A673 (cell line): ENCODE results near the gene MYOZ3. TPM values are rescaled to one million over a fixed set of nuclear protein-coding genes. Genes with fewer than 3 reads are reported as not detected.

Experiments used
- BruUV-seq: library from RNA; stranded (reverse); fragments of 400-500 nt; replicated peaks from 2 replicates; lab custom pipeline; 2021; lab: Mats Ljungman, UMichigan
- CTCF ChIA-PET: fragments of 300-600 bp; sonication (Branson Sonifier 250); formaldehyde crosslinking; loops from one replicate; lab custom pipeline; 2022; ENCODE audit warnings: antibody characterized with exemption; lab: Charles Lee
- POLR2A ChIA-PET: fragments of 300-600 bp; sonication (Branson Sonifier 250); formaldehyde crosslinking; loops from one replicate; lab custom pipeline; 2022; ENCODE audit warnings: antibody characterized with exemption; ENCODE audit not compliant: low non-redundant PET; lab: Charles Lee
- DNase-seq: peaks from one replicate; pipeline ENCODE4 v3.0.0-alpha.2; 2015; ENCODE audit warnings: low spot score
- H3K27ac ChIP-seq: fragments of 200-600 bp; sonication (generic); 2 replicates; pipeline ENCODE4 v1.5.1; 2016; ENCODE audit warnings: mixed run types, low read depth, mild to moderate bottlenecking, mixed read lengths, antibody characterized with exemption, low read length; ENCODE audit not compliant: poor library complexity, severe bottlenecking
- H3K27me3 ChIP-seq: fragments of 200-600 bp; sonication (generic); replicated peaks from 2 replicates; pipeline ENCODE4 v1.6.1; 2017; ENCODE audit warnings: mixed run types, low read depth, mild to moderate bottlenecking, mixed read lengths, antibody characterized with exemption, low read length; ENCODE audit not compliant: insufficient read depth, poor library complexity
- H3K36me3 ChIP-seq: fragments of 200-600 bp; sonication (generic); 2 replicates; pipeline ENCODE4 v1.6.1; 2016; ENCODE audit warnings: mixed run types, mild to moderate bottlenecking, mixed read lengths, antibody characterized with exemption, low read length; ENCODE audit not compliant: insufficient read depth, poor library complexity, severe bottlenecking
- H3K4me1 ChIP-seq: fragments of 200-600 bp; sonication (generic); 2 replicates; pipeline ENCODE4 v1.6.1; 2017; ENCODE audit warnings: mixed run types, mild to moderate bottlenecking, mixed read lengths, antibody characterized with exemption, low read length; ENCODE audit not compliant: insufficient read depth, poor library complexity, severe bottlenecking
- H3K4me3 ChIP-seq: fragments of 200-600 bp; sonication (generic); 2 replicates; pipeline ENCODE4 v1.5.1; 2016; ENCODE audit warnings: low read depth, mixed run types, mild to moderate bottlenecking, mixed read lengths, low read length; ENCODE audit not compliant: poor library complexity, severe bottlenecking
- H3K9me3 ChIP-seq: fragments of 200-600 bp; sonication (generic); 2 replicates; pipeline ENCODE4 v1.6.1; 2016; ENCODE audit warnings: mixed run types, low read depth, mild to moderate bottlenecking, mixed read lengths, antibody characterized with exemption, low read length; ENCODE audit not compliant: poor library complexity, severe bottlenecking
- CTCF ChIP-seq: fragments of 300-800, 200-600 bp; sonication (generic); conservative IDR thresholded peaks from 2 replicates; pipeline ENCODE4 v1.5.1; 2017; ENCODE audit warnings: low read depth, mild to moderate bottlenecking, antibody characterized with exemption, low read length, moderate library complexity, mixed read lengths
- EZH2 ChIP-seq: fragments of 200-600 bp; sonication (generic); IDR thresholded peaks from 2 replicates; pipeline ENCODE4 v1.6.1; 2017; ENCODE audit warnings: borderline replicate concordance, low read depth, mild to moderate bottlenecking, mixed read lengths, antibody characterized with exemption, low read length; ENCODE audit not compliant: poor library complexity, severe bottlenecking
- intact Hi-C: fragments of 100-400 bp; cut with micrococcal nuclease; formaldehyde crosslinking; loops from one replicate; pipeline ENCODE4 v1.10.0; 2022; ENCODE audit not compliant: unreplicated experiment
- total RNA-seq: library from RNA; stranded (reverse); gene quantifications from 2 replicates; pipeline ENCODE4 v1.2.3, GENCODE V29; 2021

Gene MYOZ3
- total RNA-seq, 1 experiment from 2014 or later: 2.4 TPM

- DNase-seq: peak; percentile 45
- H3K27ac ChIP-seq: peak overlapping the region; percentile 72
- intact Hi-C loops: no loop called here
- CTCF ChIA-PET: no interaction called here
- TF ChIP-seq EZH2 (no peak), CTCF (no peak)
- BruUV-seq: no TSS peak
- H3K9me3 ChIP-seq: no peaks in the 10 kb centered on the region
- no peaks in the 10 kb centered on the region for H3K36me3 ChIP-seq
- no peak overlapping the region for H3K4me3 ChIP-seq
- peaks cover 62% of the 10 kb centered on the region for H3K4me1 ChIP-seq
- H3K27me3 ChIP-seq: no peaks in the 10 kb centered on the region
- POLR2A ChIA-PET: no interaction called here
Observed at GRCh38 chr5:150616024-150616470, 45.0 kb upstream of the MYOZ3 start.

- Histone ChIP-seq H3K4me1 (peaks cover 67% of the 10 kb centered on the region), H3K27me3 (no peaks in the 10 kb centered on the region), H3K36me3 (no peaks in the 10 kb centered on the region), H3K27ac (peak overlapping the region; percentile 72), H3K9me3 (no peaks in the 10 kb centered on the region), H3K4me3 (no peak overlapping the region)
- ChIA-PET POLR2A (no interaction called here), CTCF (no interaction called here)
- TF ChIP-seq EZH2 (no peak), CTCF (no peak)
- peak; percentile 32 for DNase-seq
- no TSS peak for BruUV-seq
- intact Hi-C loops: no loop called here
Observed at GRCh38 chr5:150616506-150616905, 44.5 kb upstream of the MYOZ3 start.

- H3K27me3 ChIP-seq: no peaks in the 10 kb centered on the region
- H3K4me1 ChIP-seq: peaks cover 83% of the 10 kb centered on the region
- H3K36me3 ChIP-seq: no peaks in the 10 kb centered on the region
- H3K4me3 ChIP-seq: no peak overlapping the region
- no TSS peak for BruUV-seq
- no peaks in the 10 kb centered on the region for H3K9me3 ChIP-seq
- H3K27ac ChIP-seq: no peak overlapping the region
- intact Hi-C loops: no loop called here
- DNase-seq: no peak
- POLR2A ChIA-PET: no interaction called here
- CTCF ChIA-PET: no interaction called here
- TF ChIP-seq CTCF: no peak
Observed at GRCh38 chr5:150618163-150618562, 42.9 kb upstream of the MYOZ3 start.
